Kidney (tissue), 14 donors: ENCODE data around the gene DPH2. TPM values are rescaled to one million over a fixed set of nuclear protein-coding genes. Genes with fewer than 3 reads are reported as not detected.

Experiments
- DNase-seq, 5 donors: peaks; one replicate each; pipeline ENCODE4 v3.0.0-alpha.2; 2013 to 2020
- FAIRE-seq: peaks from 2 replicates; lab custom pipeline; 2012; peaks lifted over from hg19 to GRCh38; lab: Jason Lieb, UNC
- H3K27ac ChIP-seq, 2 donors: one replicate each; pipeline ENCODE4 v1.7.0; 2013; ENCODE audit warnings: low read depth in 2 of 2, low read length in 2 of 2, inconsistent platforms in 1 of 2
- H3K27me3 ChIP-seq: one replicate; pipeline ENCODE4 v1.7.1; 2013; ENCODE audit warnings: low read length, inconsistent platforms; ENCODE audit not compliant: control insufficient read depth, insufficient read depth
- H3K36me3 ChIP-seq, 3 donors: one replicate each; pipeline versions ENCODE4 v1.7.0 to v1.7.1; 2013; ENCODE audit warnings: low read length in 3 of 3, control low read depth in 1 of 3, inconsistent platforms in 1 of 3; ENCODE audit not compliant: insufficient read depth in 3 of 3, control insufficient read depth in 2 of 3
- H3K4me1 ChIP-seq, 3 donors: one replicate each; pipeline versions ENCODE4 v1.7.0 to v1.7.1; 2013; ENCODE audit warnings: low read length in 3 of 3, inconsistent platforms in 1 of 3, low read depth in 1 of 3; ENCODE audit not compliant: control insufficient read depth in 2 of 3, insufficient read depth in 2 of 3
- H3K4me3 ChIP-seq, 3 donors: one replicate each; pipeline versions ENCODE4 v1.7.0 to v1.8.1; 2013; ENCODE audit warnings: low read length in 3 of 3, control low read depth in 1 of 3, inconsistent platforms in 1 of 3
- H3K9ac ChIP-seq, 3 donors: one replicate each; pipeline versions ENCODE4 v1.7.0 to v1.7.1; 2013; ENCODE audit warnings: low read length in 3 of 3, control low read depth in 1 of 3, inconsistent platforms in 1 of 3
- H3K9me3 ChIP-seq, 3 donors: one replicate each; pipeline versions ENCODE4 v1.7.0 to v1.7.1; 2013; ENCODE audit warnings: low read length in 3 of 3, control low read depth in 1 of 3, inconsistent platforms in 1 of 3; ENCODE audit not compliant: control insufficient read depth in 2 of 3, insufficient read depth in 1 of 3
- intact Hi-C: fragments of 100-400 bp; cut with DNase I; formaldehyde crosslinking; loops from one replicate; pipeline ENCODE4 v1.11.1; 2022
- polyA plus RNA-seq: library from polyadenylated mRNA; stranded (reverse); fragments of 350-450 nt; fragmentation: Illumina TruSeq; extraction: RNeasy Lipid Tissue Mini Kit (QIAGEN cat#74804); gene quantifications from one replicate; pipeline ENCODE4 v1.2.3, GENCODE V29; 2014; ENCODE audit warnings: low read depth, low replicate concordance; ENCODE audit not compliant: insufficient read depth
- total RNA-seq: library from RNA; stranded (reverse); fragmentation: NEBNext Ultra II Directional; extraction: Animal tissue kit (Norgen Biotek cat#: 25700); gene quantifications from one replicate; pipeline ENCODE4 v1.2.1, GENCODE V29; 2021
- TF ChIP-seq, protein P1 (sequence below): IDR thresholded peaks from 3 replicates; pipeline ENCODE4 v1.5.1; 2012; ENCODE audit warnings: mild to moderate bottlenecking, moderate library complexity, borderline replicate concordance; ENCODE audit not compliant: insufficient read depth; ENCODE audit errors: extremely low read depth
- donor health status: control.
- donor health status: control.
- donor health status: control.
- donor health status: control.
- donor health status: control.
- donor health status: DM: yes; HTN: yes; CAD: no.
- donor health status: Normal renal cell carcinoma (clear cell type).

Gene DPH2
- total and polyA plus RNA-seq, 2 donors from 2014 or later = 15.9 to 24.0 TPM

- TF ChIP-seq, protein P1, sequence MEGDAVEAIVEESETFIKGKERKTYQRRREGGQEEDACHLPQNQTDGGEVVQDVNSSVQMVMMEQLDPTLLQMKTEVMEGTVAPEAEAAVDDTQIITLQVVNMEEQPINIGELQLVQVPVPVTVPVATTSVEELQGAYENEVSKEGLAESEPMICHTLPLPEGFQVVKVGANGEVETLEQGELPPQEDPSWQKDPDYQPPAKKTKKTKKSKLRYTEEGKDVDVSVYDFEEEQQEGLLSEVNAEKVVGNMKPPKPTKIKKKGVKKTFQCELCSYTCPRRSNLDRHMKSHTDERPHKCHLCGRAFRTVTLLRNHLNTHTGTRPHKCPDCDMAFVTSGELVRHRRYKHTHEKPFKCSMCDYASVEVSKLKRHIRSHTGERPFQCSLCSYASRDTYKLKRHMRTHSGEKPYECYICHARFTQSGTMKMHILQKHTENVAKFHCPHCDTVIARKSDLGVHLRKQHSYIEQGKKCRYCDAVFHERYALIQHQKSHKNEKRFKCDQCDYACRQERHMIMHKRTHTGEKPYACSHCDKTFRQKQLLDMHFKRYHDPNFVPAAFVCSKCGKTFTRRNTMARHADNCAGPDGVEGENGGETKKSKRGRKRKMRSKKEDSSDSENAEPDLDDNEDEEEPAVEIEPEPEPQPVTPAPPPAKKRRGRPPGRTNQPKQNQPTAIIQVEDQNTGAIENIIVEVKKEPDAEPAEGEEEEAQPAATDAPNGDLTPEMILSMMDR = no peak
- H3K36me3 ChIP-seq = peaks cover 3 to 52% (median 44%) of the 10 kb centered on the region in 3 donors
- no peaks in the 10 kb centered on the region for H3K27me3 ChIP-seq
- FAIRE-seq (no peak), DNase-seq (no peak)
- H3K4me1 ChIP-seq = peaks cover 0 to 6% (median 2%) of the 10 kb centered on the region in 3 donors
- H3K9me3 ChIP-seq = no peaks in the 10 kb centered on the region
- H3K9ac ChIP-seq = no peak overlapping the region
- no peak overlapping the region for H3K4me3 ChIP-seq
- intact Hi-C loops = no loop called here
- H3K27ac ChIP-seq = no peak overlapping the region
Measured at GRCh38 chr1:43956234-43956633, 13.6 kb upstream of the DPH2 start.

- Histone ChIP-seq H3K9me3 (no peaks in the 10 kb centered on the region), H3K27ac (no peak overlapping the region), H3K4me1 (peaks cover 0 to 2% (median 0%) of the 10 kb centered on the region in 3 donors), H3K36me3 (peaks cover 5 to 64% (median 52%) of the 10 kb centered on the region in 3 donors), H3K27me3 (no peaks in the 10 kb centered on the region), H3K9ac (no peak overlapping the region), H3K4me3 (no peak overlapping the region)
- FAIRE-seq (no peak), DNase-seq (no peak)
- intact Hi-C loops = no loop called here
- TF ChIP-seq, protein P1 = no peak
Measured at GRCh38 chr1:43957407-43958040, 12.3 kb upstream of the DPH2 start.

DNA sequence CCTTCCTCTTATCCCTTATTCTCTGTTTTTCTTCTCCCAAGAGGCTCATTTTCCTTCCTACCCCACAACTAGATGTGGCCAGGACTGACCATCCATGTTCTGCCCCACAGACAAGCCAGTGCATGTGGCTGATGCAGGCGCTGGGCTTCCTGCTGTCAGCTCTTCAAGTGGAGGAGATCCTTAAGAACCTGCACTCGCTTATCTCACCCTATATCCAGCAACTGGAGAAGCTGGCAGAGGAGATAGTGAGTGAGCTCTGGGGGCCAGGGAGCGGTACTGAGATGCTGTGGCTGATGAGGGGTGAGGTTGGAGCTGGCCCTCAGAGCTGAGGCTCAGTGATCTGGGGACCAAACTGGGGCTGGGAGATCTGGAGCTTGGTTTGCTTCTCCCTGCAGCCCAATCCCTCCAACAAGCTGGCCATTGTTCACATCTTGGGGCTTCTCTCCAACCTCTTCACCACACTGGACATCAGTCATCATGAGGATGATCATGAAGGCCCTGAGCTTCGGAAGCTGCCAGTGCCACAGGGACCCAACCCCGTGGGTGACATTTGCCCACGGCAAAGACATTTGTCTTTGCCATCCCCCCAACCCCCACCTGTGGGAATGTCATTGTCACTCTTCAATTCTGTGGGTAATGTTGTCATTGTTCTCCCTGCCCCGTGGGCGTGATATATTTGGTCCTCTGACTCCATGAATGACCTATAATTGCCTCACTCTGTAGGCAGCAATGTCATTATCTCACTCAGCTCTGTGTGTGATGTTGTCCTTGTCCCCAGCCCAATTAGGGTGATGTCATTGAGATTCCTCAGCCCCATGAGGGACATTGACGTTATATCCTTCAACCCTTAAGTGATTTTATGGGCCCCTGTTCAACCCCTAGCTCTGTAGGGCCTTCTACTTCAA lies 11.2 kb upstream of the DPH2 start:
- FAIRE-seq (no peak), DNase-seq (no peak)
- Histone ChIP-seq H3K36me3 (peaks cover 5 to 69% (median 52%) of the 10 kb centered on the region in 3 donors), H3K4me1 (no peaks in the 10 kb centered on the region), H3K27me3 (no peaks in the 10 kb centered on the region), H3K9me3 (no peaks in the 10 kb centered on the region), H3K27ac (no peak overlapping the region), H3K4me3 (no peak overlapping the region), H3K9ac (no peak overlapping the region)
- TF ChIP-seq, protein P1 = no peak
- intact Hi-C loops = no loop called here
